PFSK-1 (cell line): ENCODE results near the gene GOLGA2.

ENCODE experiments used
- FOXP2 ChIP-seq: optimal IDR thresholded peaks from 2 replicates; pipeline ENCODE3; 2011; ENCODE audit warnings: borderline replicate concordance, control low read depth, inconsistent platforms; ENCODE audit not compliant: insufficient read depth; ENCODE audit errors: extremely low read length, extremely low read depth
- POLR2AphosphoS5 ChIP-seq: IDR thresholded peaks from 2 replicates; pipeline ENCODE4 v1.6.1; 2012; ENCODE audit warnings: low read depth, mild to moderate bottlenecking, control low read depth, low read length, moderate library complexity
- REST ChIP-seq, 2 experiments: IDR thresholded peaks; 2 replicates each; pipeline versions ENCODE4 v1.6.1 to v1.8.0; 2011 to 2012; ENCODE audit warnings: low read depth in 2 of 2, low read length in 2 of 2, control low read depth in 1 of 2, inconsistent platforms in 1 of 2, mild to moderate bottlenecking in 1 of 2, moderate library complexity in 1 of 2; ENCODE audit not compliant: insufficient read depth in 1 of 2
- SIN3A ChIP-seq: IDR thresholded peaks from 2 replicates; pipeline ENCODE4 v1.6.1; 2012; ENCODE audit warnings: mild to moderate bottlenecking, low read length, moderate library complexity, borderline replicate concordance; ENCODE audit not compliant: insufficient read depth
- TAF1 ChIP-seq: IDR thresholded peaks from 2 replicates; pipeline ENCODE4 v1.6.1; 2012; ENCODE audit warnings: low read length, control low read depth, borderline replicate concordance; ENCODE audit not compliant: insufficient read depth

The GOLGA2 gene

DNA sequence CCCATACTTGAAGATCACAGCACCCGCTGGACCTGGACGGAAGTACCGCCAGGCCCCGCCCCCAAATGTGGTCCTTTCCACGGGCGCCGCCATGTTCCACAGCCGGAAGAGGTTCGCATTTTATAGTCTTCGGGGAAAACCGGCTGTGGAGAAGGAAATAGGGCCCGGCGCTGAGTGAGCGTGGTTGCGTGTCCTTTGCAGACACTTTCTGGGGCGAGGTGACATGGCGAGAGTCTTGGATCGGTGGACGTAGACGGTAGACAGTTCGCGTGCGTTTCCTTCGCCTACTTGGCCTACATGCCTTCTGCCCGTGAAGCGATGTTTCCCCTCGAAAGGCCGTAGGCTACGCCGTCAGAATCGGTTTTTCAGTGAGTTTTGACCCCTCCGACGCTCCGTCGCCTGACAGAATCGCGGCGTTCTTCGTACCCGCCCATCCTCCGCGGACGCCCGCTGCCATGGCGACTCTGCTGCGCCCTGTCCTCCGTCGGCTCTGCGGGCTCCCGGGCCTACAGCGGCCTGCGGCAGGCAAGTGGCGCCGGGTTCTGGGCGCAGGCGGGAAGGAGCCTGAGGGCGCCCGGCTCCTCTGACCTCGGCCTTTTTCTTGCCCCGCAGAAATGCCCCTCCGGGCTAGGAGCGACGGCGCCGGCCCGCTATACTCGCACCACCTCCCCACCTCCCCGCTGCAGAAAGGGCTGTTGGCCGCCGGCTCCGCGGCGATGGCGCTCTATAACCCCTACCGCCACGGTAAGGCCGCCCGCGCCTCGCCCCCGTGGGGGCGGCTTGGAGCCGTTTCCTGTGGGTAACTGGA, 46.8 kb upstream of the GOLGA2 start, which contains the start of the genes COQ4 and TRUB2:
TSS of gene COQ4 (plus strand) at position 436 of the 808 bp plus-strand sequence. CDS start at position 456, 20 bp downstream.
TSS of gene TRUB2 (minus strand) at position 44 of the 808 bp plus-strand sequence. CDS start at position 5, 39 bp downstream.
- peak; percentile 44; the same call in 1 of the 2 replicates for TF ChIP-seq TAF1
- TF ChIP-seq REST (IDR thresholded peaks at IDR 0.05; ENCODE audit: insufficient read depth in 1 of 2, low read depth in 2 of 2, low read length in 2 of 2), result no peak
- TF ChIP-seq FOXP2, result peak; percentile 12
- TF ChIP-seq SIN3A, result peak; percentile 96
- TF ChIP-seq POLR2AphosphoS5, result peak; percentile 58; the same call in 1 of the 2 replicates

- TF ChIP-seq POLR2AphosphoS5, result peak; percentile 77; the same call in 1 of the 2 replicates
- no peak for TF ChIP-seq FOXP2
Observed at GRCh38 chr9:128321879-128322403, 46.1 kb upstream of the GOLGA2 start.

- no peak for TF ChIP-seq SIN3A
- no peak for TF ChIP-seq FOXP2
- TF ChIP-seq POLR2AphosphoS5, result no peak
- TF ChIP-seq REST (IDR thresholded peaks at IDR 0.05; ENCODE audit: insufficient read depth in 1 of 2, low read depth in 2 of 2, low read length in 2 of 2), result no peak
- no peak for TF ChIP-seq TAF1
Observed at GRCh38 chr9:128321343-128321742, 45.5 kb upstream of the GOLGA2 start.

- no peak for TF ChIP-seq POLR2AphosphoS5
- no peak for TF ChIP-seq FOXP2
- no peak for TF ChIP-seq REST (IDR thresholded peaks at IDR 0.05; ENCODE audit: insufficient read depth in 1 of 2, low read depth in 2 of 2, low read length in 2 of 2)
- no peak for TF ChIP-seq SIN3A
- no peak for TF ChIP-seq TAF1
Observed at GRCh38 chr9:128317629-128318028, 41.8 kb upstream of the GOLGA2 start.

DNA sequence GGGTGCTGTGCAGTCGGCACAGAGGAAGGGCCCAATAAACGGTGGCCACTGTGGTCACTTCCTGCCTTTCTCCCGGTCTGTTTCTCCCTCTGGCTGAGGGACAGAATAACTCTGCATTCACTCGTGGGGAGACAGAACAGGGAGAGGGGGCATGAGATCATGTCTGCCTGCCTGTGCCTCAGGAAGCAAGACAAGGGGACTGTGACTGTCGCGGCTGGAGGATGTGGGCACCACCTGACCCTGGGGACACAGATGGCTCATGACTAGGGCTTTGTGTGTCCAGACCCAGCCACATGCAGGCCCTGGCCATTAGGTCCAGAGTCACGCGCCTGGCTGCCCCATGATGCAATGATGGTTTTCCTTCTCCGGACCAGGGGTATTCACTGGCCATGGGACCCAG, 40.6 kb upstream of the GOLGA2 start:
- TF ChIP-seq TAF1 (no peak), SIN3A (no peak), POLR2AphosphoS5 (no peak), FOXP2 (no peak), REST (IDR thresholded peaks at IDR 0.05; ENCODE audit: insufficient read depth in 1 of 2, low read depth in 2 of 2, low read length in 2 of 2) (no peak)
